GM23248 (cell line): ENCODE data around the gene COMP.

ENCODE experiments used
- EZH2 ChIP-seq: fragments of 200-600 bp; sonication (generic); IDR thresholded peaks from 2 replicates; pipeline ENCODE4 v1.6.1; 2018; ENCODE audit warnings: antibody characterized with exemption, mild to moderate bottlenecking; ENCODE audit not compliant: insufficient read depth, poor library complexity, severe bottlenecking
- EZH2phosphoT487 ChIP-seq: fragments of 200-600 bp; sonication (generic); IDR thresholded peaks from 2 replicates; pipeline ENCODE4 v1.6.1; 2018; ENCODE audit warnings: antibody characterized with exemption, moderate library complexity, mild to moderate bottlenecking, low read depth; ENCODE audit not compliant: insufficient read depth

- TF ChIP-seq EZH2phosphoT487 (no peak), EZH2 (no peak)
These were observed 31.7 kb downstream of the COMP start for GRCh38 chr19:18759304-18759994.
